NCI-H1436 treated with DMSO at 0.1 percent for 48 hours (cell line): ENCODE measurements around the gene KAZN.
"Not testable (repeated sequence)": the region's sequence is repeated elsewhere in the genome, so short reads cannot be mapped to it uniquely, and the experiment has no call there.

ENCODE experiments used
- DNase-seq: peaks from one replicate; lab custom pipeline; 2025; lab: John Stamatoyannopoulos, UW

KAZN gene

DNA sequence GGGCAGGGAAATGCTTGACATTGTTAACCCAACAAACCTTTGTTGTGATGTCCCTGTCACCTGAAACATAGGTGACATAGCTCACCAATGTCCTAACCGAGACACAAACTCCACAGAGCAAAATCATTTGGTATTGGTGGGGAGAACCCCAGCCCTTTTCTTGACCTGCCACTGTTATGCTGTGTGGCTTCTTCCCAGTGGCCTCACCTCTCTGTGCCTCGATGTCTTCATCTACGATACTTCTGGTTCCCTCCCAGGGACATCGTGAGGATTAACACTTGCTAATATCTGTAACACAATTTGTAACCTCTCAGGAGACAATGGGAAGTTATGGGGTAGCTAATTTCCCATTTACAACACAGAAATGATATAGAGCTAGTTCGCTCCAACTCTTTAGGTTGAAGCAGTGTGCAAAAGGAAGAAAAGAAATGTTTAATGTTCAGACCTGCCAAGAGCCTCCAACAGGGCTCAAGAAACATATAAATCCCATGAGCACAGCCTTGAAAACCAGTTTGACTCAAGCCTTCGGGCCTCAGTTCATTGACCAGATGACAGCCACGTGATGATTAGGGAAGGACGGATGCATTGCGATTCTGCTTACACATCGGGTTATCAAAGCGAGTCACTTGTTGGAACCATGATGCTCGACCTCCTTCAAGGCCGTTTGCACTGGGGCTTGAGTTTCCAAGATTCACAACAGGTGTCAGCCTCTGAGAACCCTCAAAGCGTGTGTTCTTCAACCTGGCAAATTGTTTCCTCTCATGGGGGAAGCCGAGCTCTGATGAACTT lies 517.3 kb downstream of the KAZN start:
- no peak for DNase-seq

- no peak for DNase-seq
Measured at GRCh38 chr1:15116966-15117365, 518.5 kb downstream of the KAZN start.

DNA sequence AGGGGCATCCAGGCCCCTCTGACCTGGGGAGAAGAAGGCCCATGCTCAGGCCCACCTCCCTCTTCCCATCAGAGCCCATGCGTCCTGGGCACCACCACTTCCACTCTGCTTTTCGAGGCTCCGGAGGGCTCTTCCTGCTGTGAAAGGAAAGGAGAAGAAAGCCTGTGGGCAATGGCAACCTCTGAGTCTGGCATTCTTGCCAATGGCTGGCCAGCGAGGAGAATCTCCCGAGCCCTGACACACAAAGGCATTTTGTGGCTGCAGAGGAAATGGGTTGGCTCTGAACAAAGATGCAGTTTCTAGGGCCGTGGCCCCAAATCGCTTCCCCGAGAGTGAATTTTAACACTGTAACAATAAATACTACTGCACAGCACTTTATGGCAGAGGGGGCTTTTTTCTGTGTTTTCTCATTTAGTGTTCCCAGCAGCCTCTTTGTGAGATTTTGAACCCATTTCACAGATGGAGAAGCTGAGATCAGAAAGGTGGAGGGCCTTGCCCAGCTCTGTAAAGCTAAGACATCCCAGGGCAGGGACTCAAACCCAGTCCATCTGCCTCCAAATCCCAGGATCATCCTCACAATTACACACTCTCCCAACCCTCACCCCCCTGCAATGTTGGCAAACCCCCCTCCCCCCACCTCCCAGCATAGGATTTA lies 519.3 kb downstream of the KAZN start:
- DNase-seq: no peak

- no peak for DNase-seq
Measured at GRCh38 chr1:15118579-15118978, 520.1 kb downstream of the KAZN start.

DNA sequence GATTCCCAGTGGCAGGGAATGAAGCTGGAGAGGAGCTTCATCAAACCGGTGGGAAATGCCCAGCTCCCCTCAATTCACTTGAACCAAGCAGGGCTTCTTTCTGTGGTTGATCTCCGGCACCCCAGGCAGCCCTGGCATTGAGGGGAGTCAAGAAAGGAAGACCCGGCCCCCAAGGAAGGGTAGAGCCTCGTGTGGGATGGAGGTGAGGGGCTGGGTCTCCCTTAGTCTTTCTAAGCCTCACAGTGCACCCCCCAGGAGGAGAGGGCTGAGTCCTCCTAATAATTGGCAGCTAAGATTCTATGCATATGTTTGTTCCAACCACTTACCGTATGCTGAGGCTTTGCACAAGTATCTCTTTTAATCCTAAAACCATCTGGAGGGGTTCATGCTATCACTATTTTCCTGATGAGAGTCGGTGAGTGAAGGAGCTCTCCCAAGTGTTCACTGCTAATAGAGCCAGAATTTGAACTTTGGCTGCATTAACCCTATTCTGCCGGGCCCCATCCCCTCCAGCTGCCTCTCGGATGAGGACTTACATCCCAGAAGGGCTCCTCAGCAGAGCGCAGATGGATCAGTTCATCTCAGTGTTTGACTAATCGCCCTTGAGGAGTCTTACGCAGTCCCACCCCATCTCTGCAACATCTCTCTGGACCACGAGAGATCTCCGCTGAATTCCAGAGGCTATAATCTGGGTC lies 521.9 kb downstream of the KAZN start:
- DNase-seq: no peak

- DNase-seq: no peak
Measured at GRCh38 chr1:15122331-15122730, 523.8 kb downstream of the KAZN start.

GRCh38 chr1:15123270-15123669 lies 524.8 kb downstream of the KAZN start:
- DNase-seq: no peak

GRCh38 chr1:15123925-15124324 lies 525.4 kb downstream of the KAZN start:
- no peak for DNase-seq

DNA sequence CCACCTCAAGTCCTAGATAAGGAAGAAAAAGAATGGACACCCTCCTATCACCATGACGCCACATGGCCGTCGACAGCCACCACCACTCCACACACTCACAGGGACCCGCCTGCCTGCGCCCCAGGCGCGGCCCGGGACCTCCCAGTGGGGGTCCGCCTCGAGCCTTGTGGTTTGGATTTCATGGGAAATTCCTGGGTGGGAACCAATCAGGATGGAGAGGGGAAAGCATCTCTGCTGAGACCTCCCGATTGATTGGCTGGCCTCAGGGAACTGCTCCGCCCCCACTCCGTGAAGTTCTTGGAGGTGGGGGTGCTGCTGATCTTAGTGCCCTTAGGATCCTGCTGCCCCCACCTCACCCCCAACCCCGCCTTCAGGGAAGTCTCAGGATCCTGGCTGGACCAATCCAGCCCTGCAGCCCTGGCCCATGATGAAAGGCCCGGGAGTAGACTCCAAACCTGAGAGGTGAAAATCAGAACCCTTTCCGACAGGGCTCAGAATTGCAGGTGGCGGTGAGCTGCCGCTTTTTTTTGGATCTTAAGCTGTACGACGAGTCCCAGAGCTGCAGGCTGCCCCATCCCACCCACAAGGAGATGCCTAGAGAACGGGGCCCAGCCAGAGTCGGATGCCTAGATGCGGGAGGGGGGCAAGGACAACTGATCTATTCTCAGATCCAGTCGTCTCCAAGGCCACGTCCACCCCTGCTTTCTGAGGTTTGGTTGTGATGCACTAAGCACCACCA lies 526.0 kb downstream of the KAZN start:
- no peak for DNase-seq

GRCh38 chr1:15125101-15125745 lies 526.7 kb downstream of the KAZN start:
- DNase-seq: no peak

DNA sequence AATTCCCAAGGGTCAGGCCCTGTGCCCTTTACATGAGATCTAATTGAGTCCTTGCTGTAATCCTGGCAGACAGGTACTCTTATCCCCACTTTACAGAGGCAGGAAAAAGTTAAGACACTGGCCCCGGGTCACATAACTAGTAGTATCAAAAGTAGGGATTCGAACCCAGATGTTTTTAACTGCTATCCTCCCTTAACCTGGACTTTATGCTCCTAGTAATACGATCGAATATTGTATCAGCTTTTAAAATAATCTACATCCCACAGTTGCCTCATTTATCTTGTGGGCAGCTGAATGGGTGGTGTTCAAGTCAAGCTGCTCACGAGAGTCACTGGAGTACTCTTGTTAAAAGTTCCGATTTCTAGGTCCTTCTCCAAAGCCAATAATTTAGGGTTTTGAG lies 529.6 kb downstream of the KAZN start:
- DNase-seq: no peak

DNA sequence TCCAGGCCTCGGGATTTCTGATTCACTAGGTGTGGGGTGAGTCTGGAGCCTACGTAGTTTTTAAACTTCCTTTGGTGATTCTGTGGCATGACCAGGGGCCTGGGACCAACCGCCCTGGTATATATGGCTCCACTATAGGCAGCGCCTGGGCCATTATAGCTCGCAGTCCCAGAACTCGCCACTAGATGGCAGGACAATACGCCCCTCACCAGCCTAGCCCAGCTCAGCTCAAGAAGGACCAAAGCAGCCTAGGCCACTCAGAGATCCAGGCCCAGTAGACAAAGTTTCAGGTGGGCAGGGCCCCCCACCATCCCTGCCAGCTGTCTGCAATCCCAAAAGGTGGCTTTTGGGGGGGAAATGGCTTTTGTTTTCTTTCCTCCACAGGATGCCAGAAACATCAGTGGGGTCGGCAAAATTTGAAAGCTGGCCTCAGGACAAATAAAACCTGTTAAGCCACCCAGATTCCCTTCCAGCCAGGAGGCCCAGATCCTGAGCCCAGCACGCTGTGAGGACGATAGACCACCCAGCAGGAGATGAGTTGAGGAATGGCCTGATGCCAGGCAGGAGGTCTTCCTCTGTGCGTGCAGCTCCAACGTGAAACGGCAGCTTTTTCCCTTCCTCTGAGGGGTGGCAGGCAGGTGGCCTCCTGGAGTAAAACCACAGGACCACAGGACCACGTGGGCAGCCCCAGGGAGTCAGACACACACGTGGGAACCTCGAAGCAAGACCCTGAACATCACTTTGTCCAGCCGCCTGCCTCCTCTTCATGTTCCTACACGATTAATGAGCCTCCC lies 530.2 kb downstream of the KAZN start:
- DNase-seq: no peak

GRCh38 chr1:15129944-15130343 lies 531.5 kb downstream of the KAZN start:
- no peak for DNase-seq

GRCh38 chr1:15130607-15131006 lies 532.1 kb downstream of the KAZN start:
- no peak for DNase-seq

DNA sequence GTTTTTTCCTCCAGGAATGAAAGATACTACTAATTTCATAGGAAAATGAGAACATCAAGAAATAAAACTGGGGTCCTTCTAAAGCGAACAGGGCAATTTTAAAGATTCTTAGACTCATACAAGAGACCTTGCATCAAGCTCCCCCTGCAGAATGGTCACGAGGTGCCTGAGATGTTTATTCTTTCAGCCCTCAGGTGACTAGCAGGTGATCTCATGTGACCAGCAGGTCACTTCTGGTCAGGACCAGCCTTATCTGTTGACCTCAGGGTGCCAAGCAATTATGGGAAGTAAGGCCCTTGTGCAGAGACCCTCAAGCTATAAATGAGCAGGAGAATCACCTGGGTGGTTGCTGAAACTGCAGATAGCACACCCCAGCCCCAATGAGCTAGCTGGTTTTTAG lies 534.5 kb downstream of the KAZN start:
- DNase-seq: no peak

DNA sequence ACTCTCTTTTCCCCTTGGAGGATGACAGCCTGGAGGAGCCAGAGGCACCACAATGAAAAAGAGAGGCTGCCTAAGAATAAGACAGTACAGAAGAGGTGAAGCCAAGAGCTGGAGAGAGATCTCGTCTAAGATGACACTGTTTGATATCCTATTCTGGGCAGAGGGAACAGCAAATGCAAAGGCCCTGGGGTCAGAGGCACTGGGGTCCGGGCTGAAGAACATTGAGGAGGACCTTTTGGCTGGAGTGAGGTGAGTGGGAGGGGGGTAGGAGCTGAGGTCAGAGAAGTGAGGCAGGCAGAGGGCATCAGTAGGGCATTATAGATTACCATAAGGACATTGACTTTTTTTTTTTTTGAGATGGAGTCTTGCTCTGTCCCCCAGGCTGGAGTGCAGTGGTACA lies 535.8 kb downstream of the KAZN start:
- DNase-seq: no peak

GRCh38 chr1:15135604-15136003 lies 537.1 kb downstream of the KAZN start:
- DNase-seq: not testable (repeated sequence)

DNA sequence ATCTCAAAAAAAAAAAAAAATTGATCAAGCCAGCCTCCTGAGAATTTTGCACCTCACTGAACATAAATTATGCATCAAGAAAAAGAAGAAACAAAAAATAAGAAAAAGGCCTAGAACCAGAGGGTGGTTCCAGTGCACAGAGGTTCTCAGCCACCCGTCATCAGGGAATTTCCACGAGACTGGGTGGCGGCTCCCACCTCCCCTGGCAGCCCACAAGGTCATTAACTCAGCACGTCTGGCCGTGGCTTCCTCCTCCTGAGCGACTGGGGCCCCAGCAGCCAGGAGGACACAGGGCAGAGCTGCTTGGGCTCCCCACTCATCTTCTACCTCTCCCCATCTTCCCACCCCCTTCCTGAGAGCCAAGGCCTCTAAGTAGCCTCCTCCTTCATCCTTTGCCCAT lies 539.3 kb downstream of the KAZN start:
- no peak for DNase-seq

DNA sequence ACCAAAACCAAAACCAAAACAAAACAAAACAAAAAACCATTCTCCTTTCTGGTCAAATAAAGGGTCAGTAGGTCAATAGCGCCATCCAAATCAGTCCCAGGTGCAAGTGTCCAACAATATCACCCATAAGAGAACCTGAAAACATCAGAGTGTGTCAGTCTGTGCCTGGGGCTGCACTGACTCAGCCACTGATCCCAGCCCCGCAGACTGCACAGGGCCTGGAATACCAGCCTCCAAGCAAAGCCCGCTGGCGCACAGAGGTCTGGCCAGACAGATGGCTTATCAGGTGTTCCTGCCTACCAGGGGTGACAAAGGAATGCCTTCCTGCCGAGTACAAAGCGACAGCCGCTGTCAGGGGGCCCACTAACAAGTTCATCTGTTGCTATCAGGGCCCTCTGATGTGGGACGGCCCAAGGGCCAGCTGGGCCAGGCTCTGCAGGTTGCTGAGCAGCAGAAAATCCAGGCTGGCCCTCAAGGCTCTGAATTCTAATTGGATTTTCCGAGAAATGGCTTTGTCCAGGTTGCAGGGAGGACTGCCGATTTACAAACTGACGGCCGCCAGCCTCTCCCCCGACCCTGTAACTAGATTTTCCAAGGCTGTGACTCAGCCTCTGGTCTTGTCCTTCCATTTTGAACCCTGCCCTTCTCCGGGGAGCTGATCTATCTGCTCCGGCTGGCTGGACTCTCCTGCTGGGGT lies 541.3 kb downstream of the KAZN start:
- no peak for DNase-seq

GRCh38 chr1:15141935-15142539 lies 543.6 kb downstream of the KAZN start:
- DNase-seq: no peak
